Pancreas (tissue), 10 donors: Measurements from ENCODE around the gene EME2. TPM values are rescaled to one million over a fixed set of nuclear protein-coding genes. Genes with fewer than 3 reads are reported as not detected.

Experiments used
- ATAC-seq, 4 donors: fragments of 200-7000 bp; cut with Tn5 transposase; one replicate each; pipeline versions ENCODE4 v1.8.0 to v1.9.1; 2020; ENCODE audit warnings: mild to moderate bottlenecking in 4 of 4, moderate library complexity in 4 of 4
- DNase-seq, 6 donors: peaks; one replicate each; pipeline ENCODE4 v3.0.0-alpha.2; 2020
- FAIRE-seq: peaks from 2 replicates; lab custom pipeline; 2012; peaks lifted over from hg19 to GRCh38; lab: Jason Lieb, UNC
- H3K27ac ChIP-seq, 4 donors: fragments of 200-600 bp; sonication (generic); 1 replicate in 3 of 4; 2 replicates in 1 of 4; pipeline versions ENCODE4 v1.5.0 to v1.8.0; 2020
- H3K27me3 ChIP-seq, 4 donors: fragments of 200-600 bp; one replicate each; pipeline ENCODE4 v1.8.0; 2021
- H3K36me3 ChIP-seq, 3 donors: fragments of 200-600 bp; sonication (generic) in 1 of 3; one replicate each; pipeline versions ENCODE4 v1.5.0 to v1.8.0; 2020 to 2021
- H3K4me1 ChIP-seq, 3 donors: fragments of 200-600 bp; one replicate each; pipeline ENCODE4 v1.8.0; 2021
- H3K4me3 ChIP-seq, 4 donors: fragments of 200-600 bp; sonication (generic) in 2 of 4; one replicate each; pipeline versions ENCODE4 v1.5.0 to v1.8.0; 2020 to 2021
- H3K9me3 ChIP-seq, 4 donors: fragments of 200-600 bp; one replicate each; pipeline ENCODE4 v1.8.0; 2021
- WGBS, 2 donors: extraction: QIAGEN DNeasy Blood & Tissue Kit; methylation state at CpG; one replicate each; pipeline ENCODE4 v1.1.7; 2013; 5-methylcytosine and 5-hydroxymethylcytosine counted together
- intact Hi-C, 3 donors: fragments of 100-400 bp; cut with DNase I; formaldehyde crosslinking; loops; one replicate each; pipeline versions ENCODE4 v1.11.1 to v1.14.2; 2022
- polyA plus RNA-seq, 2 donors: library from polyadenylated mRNA; stranded (reverse); fragments of 200-250 nt; gene quantifications; one replicate each; pipeline ENCODE4 v1.2.3, GENCODE V29; 2013
- total RNA-seq, 6 donors: library from RNA; stranded (reverse); fragmentation: NEBNext Ultra II Directional in 4 of 6; extraction: Animal tissue kit (Norgen Biotek cat#: 25700) in 4 of 6; gene quantifications; one replicate each; pipeline versions ENCODE4 v1.2.1 to v1.2.4, GENCODE V29; 2021 to 2023
- TF ChIP-seq, protein P1 (sequence below), 4 donors: fragments of 200-600 bp; sonication (generic) in 3 of 4; IDR thresholded peaks; one replicate each; pipeline versions ENCODE4 v1.5.0 to v1.8.0; 2021; ENCODE audit warnings: antibody characterized with exemption in 4 of 4
- donor health status: healthy with polysubstance abuse.
- donor health status: DM: no; HTN: no; CAD: no; lungs with moderate emphysema.
- donor health status: DM: no; HTN: no; CAD: no.
- donor health status: control.
- donor health status: control.
- donor health status: Bipolar disorder and iron deficiency.
- donor health status: DM: yes; HTN: yes; CAD: no.
- donor health status: DM: no; HTN: no; CAD: no.
- donor health status: DM: no; HTN: no; CAD: no.
- donor health status: DM: yes; HTN: yes; CAD: no.

Gene EME2
- total and polyA plus RNA-seq, 8 donors = 4.7 to 37.9 (median 8.1) TPM

DNA sequence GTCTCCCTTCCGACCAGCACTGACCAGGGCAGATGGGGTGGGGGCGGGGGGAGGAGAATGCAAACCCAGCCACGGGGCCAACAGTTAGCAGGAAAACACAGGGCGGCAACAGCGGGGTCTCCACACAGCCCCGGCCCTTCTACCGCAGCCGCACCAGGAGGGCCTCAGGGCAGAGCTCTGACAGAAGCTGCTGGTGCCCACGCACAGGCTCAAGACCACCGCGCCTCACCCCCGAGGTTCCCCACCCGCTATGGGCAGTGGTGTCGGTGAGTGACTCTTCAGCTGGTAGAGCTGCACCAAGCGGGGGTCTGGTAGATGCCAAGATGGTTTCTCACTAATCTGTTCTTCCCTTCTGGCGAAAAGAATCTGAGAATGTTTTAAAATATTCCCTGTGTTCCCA is 37.9 kb downstream of the EME2 start:
- peak in 1 of 6 donors; percentile 45 for DNase-seq
- no peak for ATAC-seq
- Histone ChIP-seq H3K27ac (no peak overlapping the region), H3K36me3 (peaks cover 0 to 22% (median 16%) of the 10 kb centered on the region in 3 donors), H3K4me1 (no peaks in the 10 kb centered on the region), H3K9me3 (no peaks in the 10 kb centered on the region), H3K4me3 (no peak overlapping the region), H3K27me3 (no peaks in the 10 kb centered on the region)
- no peak for FAIRE-seq
- TF ChIP-seq, protein P1, sequence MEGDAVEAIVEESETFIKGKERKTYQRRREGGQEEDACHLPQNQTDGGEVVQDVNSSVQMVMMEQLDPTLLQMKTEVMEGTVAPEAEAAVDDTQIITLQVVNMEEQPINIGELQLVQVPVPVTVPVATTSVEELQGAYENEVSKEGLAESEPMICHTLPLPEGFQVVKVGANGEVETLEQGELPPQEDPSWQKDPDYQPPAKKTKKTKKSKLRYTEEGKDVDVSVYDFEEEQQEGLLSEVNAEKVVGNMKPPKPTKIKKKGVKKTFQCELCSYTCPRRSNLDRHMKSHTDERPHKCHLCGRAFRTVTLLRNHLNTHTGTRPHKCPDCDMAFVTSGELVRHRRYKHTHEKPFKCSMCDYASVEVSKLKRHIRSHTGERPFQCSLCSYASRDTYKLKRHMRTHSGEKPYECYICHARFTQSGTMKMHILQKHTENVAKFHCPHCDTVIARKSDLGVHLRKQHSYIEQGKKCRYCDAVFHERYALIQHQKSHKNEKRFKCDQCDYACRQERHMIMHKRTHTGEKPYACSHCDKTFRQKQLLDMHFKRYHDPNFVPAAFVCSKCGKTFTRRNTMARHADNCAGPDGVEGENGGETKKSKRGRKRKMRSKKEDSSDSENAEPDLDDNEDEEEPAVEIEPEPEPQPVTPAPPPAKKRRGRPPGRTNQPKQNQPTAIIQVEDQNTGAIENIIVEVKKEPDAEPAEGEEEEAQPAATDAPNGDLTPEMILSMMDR (IDR thresholded peaks at IDR 0.05) = no peak
- intact Hi-C loops = no loop called here
- 92 to 94% methylated on average over 16 of the region's 16 CpGs for WGBS, 2 donors

DNA sequence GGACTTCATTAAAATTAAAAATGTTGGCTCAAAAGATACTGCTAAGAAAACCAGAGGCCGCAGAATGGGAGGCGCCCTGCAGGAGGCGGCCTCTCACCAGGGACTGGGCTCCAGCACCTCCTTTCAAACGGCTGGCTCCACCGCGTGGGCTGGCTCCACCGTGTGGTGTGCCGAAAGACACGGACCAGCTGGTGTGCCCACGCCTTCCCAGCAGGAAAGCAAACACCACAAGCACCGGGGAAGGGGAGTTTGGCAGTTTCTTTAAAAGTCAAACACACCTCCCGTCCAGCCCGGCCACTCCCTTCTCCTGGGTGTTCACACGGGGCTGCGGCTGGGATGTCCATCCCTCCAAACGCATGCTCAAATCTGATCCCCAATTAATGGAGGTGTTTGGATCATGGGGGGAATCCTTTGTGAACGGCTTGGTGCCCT is 40.1 kb downstream of the EME2 start:
- TF ChIP-seq, protein P1 (IDR thresholded peaks at IDR 0.05) = peak in 3 of 4 donors; percentile 30 to 37 (median 30)
- no peak overlapping the region for H3K4me3 ChIP-seq
- no peaks in the 10 kb centered on the region for H3K4me1 ChIP-seq
- peaks cover 3 to 31% (median 21%) of the 10 kb centered on the region in 3 donors for H3K36me3 ChIP-seq
- intact Hi-C loops = no loop called here
- 9 to 10% methylated on average over 17 of the region's 17 CpGs for WGBS, 2 donors
- no peak overlapping the region for H3K27ac ChIP-seq
- ATAC-seq (peak; percentile 77 to 99 (median 98)), DNase-seq (peak; percentile 69 to 91 (median 76)), FAIRE-seq (no peak)
- H3K9me3 ChIP-seq = no peaks in the 10 kb centered on the region
- no peaks in the 10 kb centered on the region for H3K27me3 ChIP-seq

DNA sequence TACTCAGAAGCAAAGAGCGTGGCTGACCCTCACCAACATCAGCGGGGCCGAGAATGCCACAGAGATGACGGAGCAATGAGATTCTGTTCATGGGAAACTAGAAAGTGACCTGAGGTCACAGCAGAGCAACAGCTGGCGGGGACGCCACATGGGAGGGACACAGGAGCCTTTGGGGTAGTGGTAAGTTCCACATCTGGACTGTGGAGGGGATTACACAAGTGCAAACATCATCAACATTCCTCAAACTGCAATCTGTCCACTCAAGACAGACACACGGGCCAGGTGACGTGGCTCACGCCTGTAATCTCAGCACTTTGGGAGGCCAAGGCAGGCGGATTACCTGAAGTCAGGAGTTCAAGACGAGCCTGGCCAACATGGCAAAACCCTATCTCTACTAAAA is 42.9 kb downstream of the EME2 start:
- no peak for DNase-seq
- Histone ChIP-seq H3K27me3 (no peaks in the 10 kb centered on the region), H3K9me3 (no peaks in the 10 kb centered on the region), H3K36me3 (peaks cover 3 to 17% (median 8%) of the 10 kb centered on the region in 3 donors), H3K27ac (no peak overlapping the region), H3K4me3 (no peak overlapping the region), H3K4me1 (no peaks in the 10 kb centered on the region)
- TF ChIP-seq, protein P1 (IDR thresholded peaks at IDR 0.05) = no peak
- 86 to 87% methylated on average over 11 of the region's 11 CpGs for WGBS, 2 donors
- intact Hi-C loops = no loop called here
- no peak for FAIRE-seq
- ATAC-seq = no peak

DNA sequence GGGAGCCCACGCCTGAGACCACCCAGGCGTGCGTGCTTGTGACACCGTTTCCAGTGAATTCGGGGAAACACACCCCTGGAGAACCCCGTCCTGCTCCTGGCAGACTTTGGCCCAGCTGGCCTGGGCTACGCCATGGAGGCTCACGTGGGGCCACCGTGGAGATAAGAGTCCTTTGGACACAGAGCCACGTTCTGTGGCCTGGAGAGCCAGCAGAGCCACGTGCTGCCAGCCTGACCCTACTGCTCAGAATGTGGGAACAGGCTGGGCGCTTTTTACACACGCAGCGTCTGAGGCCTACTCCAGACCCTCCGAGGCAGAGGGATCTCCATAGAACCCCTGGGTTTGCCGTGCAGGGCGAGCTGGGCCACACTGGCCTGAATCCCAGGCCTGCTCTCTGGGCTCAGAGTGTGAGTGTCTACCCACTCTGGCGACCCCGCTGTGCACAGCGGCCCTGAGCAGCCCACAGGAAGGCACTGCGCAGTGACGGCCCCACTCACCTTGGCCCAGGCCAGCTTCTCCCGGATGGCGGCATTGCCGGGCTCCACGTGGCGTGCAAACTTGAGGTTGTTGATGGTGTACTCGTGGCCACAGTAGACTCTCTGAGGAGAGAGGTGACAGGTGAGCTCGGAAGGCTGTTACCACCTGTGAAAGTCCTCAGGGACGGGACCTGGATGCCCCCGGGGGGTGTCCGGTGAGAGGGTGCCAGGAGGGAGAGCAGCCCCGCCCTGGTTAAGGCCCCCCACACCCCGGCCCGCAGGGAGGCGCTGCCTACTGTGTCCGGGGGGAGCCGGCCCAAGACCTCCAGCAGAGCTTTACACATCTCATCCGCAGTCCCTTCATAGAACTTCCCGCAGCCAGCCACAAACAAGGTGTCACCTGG is 44.0 kb downstream of the EME2 start:
- H3K9me3 ChIP-seq = no peaks in the 10 kb centered on the region
- ATAC-seq (no peak), DNase-seq (peak in 1 of 6 donors; percentile 70), FAIRE-seq (no peak)
- H3K27me3 ChIP-seq = no peaks in the 10 kb centered on the region
- peaks cover 3 to 26% (median 12%) of the 10 kb centered on the region in 3 donors for H3K36me3 ChIP-seq
- no peak overlapping the region for H3K27ac ChIP-seq
- WGBS, 2 donors = 92 to 95% methylated on average over 39 to 40 of the region's 40 CpGs
- H3K4me3 ChIP-seq = no peak overlapping the region
- TF ChIP-seq, protein P1 (IDR thresholded peaks at IDR 0.05) = no peak
- intact Hi-C loops = no loop called here
- no peaks in the 10 kb centered on the region for H3K4me1 ChIP-seq

DNA sequence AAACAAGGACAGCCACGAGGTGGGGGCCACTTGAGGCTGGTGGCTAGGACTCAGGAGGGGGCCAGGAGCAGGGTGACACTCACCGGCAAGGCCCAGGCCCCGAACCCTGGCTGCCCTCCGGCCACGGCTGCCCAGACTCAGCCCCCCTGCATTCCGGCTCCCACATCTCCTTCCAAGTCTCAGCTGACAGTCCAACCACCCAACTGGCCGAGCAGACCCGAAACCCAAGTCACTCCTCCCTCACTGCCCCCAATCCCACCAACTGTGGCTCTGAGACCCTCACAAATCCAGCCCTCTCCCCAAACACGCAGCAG is 44.6 kb downstream of the EME2 start:
- WGBS, 2 donors = 92 to 95% methylated on average over 9 of the region's 9 CpGs
- ATAC-seq (no peak), DNase-seq (no peak), FAIRE-seq (no peak)
- Histone ChIP-seq H3K4me3 (no peak overlapping the region), H3K27ac (no peak overlapping the region), H3K36me3 (peaks cover 3 to 32% (median 17%) of the 10 kb centered on the region in 3 donors), H3K27me3 (no peaks in the 10 kb centered on the region), H3K9me3 (no peaks in the 10 kb centered on the region), H3K4me1 (no peaks in the 10 kb centered on the region)
- intact Hi-C loops = no loop called here
- TF ChIP-seq, protein P1 (IDR thresholded peaks at IDR 0.05) = no peak
